ENCODE results near the gene CCDC93. TPM values are rescaled to one million over a fixed set of nuclear protein-coding genes. Genes with fewer than 3 reads are reported as not detected.
"Not testable (repeated sequence)": the region's sequence is repeated elsewhere in the genome, so short reads cannot be mapped to it uniquely, and the experiment has no call there.

Gene CCDC93
- total RNA-seq, 6 donors from 2014 or later, result 19.6 to 141 (median 38.8) TPM

DNA sequence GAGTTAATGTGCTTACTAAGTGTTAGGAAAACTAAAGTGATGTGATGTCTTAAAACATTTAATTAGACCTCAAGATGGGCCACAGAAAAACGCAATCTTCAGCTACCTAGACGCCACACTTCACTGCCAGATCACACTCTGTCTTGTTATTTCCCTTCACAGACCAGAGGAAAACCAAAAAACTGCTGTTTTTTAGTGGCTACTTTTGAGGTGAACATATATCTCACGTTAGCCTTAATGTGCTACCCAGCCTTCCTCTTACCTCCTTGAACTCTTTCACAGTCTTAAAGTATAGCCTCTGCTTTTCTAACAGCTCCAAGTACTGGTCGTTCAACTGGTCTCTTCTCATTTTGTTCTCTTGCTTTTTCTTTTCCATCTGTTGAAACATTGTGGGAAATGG lies 83.1 kb downstream of the CCDC93 start:
- H3K9me3 ChIP-seq, result peaks cover 0 to 3% (median 0%) of the 10 kb centered on the region in 4 donors
- H3K4me3 ChIP-seq, result no peak overlapping the region
- TF ChIP-seq, protein P1, sequence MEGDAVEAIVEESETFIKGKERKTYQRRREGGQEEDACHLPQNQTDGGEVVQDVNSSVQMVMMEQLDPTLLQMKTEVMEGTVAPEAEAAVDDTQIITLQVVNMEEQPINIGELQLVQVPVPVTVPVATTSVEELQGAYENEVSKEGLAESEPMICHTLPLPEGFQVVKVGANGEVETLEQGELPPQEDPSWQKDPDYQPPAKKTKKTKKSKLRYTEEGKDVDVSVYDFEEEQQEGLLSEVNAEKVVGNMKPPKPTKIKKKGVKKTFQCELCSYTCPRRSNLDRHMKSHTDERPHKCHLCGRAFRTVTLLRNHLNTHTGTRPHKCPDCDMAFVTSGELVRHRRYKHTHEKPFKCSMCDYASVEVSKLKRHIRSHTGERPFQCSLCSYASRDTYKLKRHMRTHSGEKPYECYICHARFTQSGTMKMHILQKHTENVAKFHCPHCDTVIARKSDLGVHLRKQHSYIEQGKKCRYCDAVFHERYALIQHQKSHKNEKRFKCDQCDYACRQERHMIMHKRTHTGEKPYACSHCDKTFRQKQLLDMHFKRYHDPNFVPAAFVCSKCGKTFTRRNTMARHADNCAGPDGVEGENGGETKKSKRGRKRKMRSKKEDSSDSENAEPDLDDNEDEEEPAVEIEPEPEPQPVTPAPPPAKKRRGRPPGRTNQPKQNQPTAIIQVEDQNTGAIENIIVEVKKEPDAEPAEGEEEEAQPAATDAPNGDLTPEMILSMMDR (IDR thresholded peaks at IDR 0.05), result no peak
- TF ChIP-seq POLR2AphosphoS5 (IDR thresholded peaks at IDR 0.05), result no peak
- TF ChIP-seq POLR2A (IDR thresholded peaks at IDR 0.05), result no peak
- no peak for TF ChIP-seq EP300 (IDR thresholded peaks at IDR 0.05)
- ATAC-seq (ENCODE audit: low FRiP score in 2 of 2) (no peak), DNase-seq (no peak)
- H3K27ac ChIP-seq, result no peak overlapping the region
- no peaks in the 10 kb centered on the region for H3K4me1 ChIP-seq
- WGBS, 2 donors, result 88 to 91% methylated on average over 4 of the region's 4 CpGs
- H3K27me3 ChIP-seq, result no peaks in the 10 kb centered on the region
- peaks cover 3 to 77% (median 55%) of the 10 kb centered on the region in 4 donors for H3K36me3 ChIP-seq

DNA sequence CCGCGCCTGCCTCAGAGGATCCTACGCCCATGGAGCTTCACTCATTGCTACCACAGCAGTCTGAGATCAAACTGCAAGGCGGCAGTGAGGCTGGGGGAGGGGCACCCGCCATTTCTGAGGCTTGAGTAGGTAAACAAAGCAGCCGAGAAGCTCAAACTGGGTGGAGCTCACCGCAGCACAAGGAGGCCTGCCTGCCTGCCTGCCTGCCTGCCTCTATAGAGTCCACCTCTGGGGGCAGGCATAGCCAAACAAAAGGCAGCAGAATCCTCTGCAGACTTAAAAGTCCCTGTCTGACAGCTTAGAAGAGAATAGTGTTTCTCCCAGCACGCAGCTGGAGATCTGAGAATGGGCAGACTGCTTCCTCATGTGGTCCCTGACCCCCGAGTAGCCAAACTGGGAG lies 90.4 kb downstream of the CCDC93 start:
- H3K4me1 ChIP-seq; H3K27ac ChIP-seq; H3K27me3 ChIP-seq; H3K4me3 ChIP-seq; H3K9me3 ChIP-seq; DNase-seq; ATAC-seq (ENCODE audit: low FRiP score in 2 of 2): not testable (repeated sequence)
- peaks cover 15 to 65% (median 44%) of the 10 kb centered on the region in 4 donors for H3K36me3 ChIP-seq
- 89 to 94% methylated on average over 6 to 9 of the region's 9 CpGs for WGBS, 2 donors

DNA sequence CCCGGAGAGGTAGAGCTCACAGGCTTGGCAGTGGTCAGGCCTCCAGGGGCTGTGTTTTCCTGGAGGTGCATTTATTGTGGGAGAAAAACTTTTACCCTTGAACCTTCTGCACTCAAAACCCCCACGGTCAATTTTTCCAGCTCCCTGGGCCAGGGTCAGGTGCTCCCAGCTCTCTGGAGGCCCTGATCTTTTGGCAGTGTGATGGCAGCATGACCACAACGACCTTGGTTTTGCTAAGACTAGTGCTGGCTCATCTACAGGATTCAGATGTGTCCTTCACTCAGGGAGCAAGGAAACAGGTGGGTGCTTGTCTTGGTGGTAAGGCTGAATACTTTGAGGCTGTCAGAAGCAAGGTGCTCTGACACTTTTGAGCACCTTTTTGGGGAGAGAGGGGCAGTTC lies 92.3 kb downstream of the CCDC93 start:
- Histone ChIP-seq H3K27me3 (no peaks in the 10 kb centered on the region), H3K36me3 (peaks cover 15 to 77% (median 60%) of the 10 kb centered on the region in 4 donors), H3K27ac (no peak overlapping the region), H3K4me3 (no peak overlapping the region), H3K9me3 (no peaks in the 10 kb centered on the region), H3K4me1 (no peaks in the 10 kb centered on the region)
- ATAC-seq (ENCODE audit: low FRiP score in 2 of 2), result no peak
- 100% methylated on average over 3 of the region's 3 CpGs for WGBS, 2 donors
- no peak for DNase-seq
- no peak for TF ChIP-seq EP300 (IDR thresholded peaks at IDR 0.05)
- TF ChIP-seq POLR2A (IDR thresholded peaks at IDR 0.05), result no peak
- TF ChIP-seq, protein P1 (IDR thresholded peaks at IDR 0.05), result no peak
- no peak for TF ChIP-seq POLR2AphosphoS5 (IDR thresholded peaks at IDR 0.05)

DNA sequence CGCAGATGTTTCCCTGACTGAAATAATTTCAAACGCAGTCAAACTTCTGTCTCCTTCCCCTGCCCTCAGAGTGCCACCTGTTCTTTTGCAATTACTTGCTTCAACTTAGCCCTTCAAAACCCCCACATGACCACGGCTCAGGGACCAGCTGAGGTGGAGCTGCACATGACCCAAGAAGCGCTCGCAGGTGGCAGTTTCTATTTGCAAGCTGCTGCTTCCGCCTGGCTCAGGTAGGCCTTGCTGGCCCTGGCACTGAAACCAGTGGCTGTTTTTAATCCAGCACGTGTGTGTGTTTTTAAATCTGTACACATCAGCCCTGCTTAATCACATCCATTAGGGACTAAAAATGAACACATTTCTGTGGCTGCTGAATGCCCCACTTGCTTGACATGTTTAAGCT lies 95.3 kb downstream of the CCDC93 start:
- Histone ChIP-seq H3K9me3 (no peaks in the 10 kb centered on the region), H3K4me1 (no peaks in the 10 kb centered on the region), H3K36me3 (peaks cover 15 to 79% (median 66%) of the 10 kb centered on the region in 4 donors), H3K27ac (no peak overlapping the region), H3K4me3 (no peak overlapping the region), H3K27me3 (no peaks in the 10 kb centered on the region)
- ATAC-seq (ENCODE audit: low FRiP score in 2 of 2), result no peak
- TF ChIP-seq, protein P1 (IDR thresholded peaks at IDR 0.05), result no peak
- no peak for TF ChIP-seq POLR2AphosphoS5 (IDR thresholded peaks at IDR 0.05)
- no peak for TF ChIP-seq EP300 (IDR thresholded peaks at IDR 0.05)
- TF ChIP-seq POLR2A (IDR thresholded peaks at IDR 0.05), result no peak
- WGBS, 2 donors, result 94 to 98% methylated on average over 7 of the region's 7 CpGs
- no peak for DNase-seq

DNA sequence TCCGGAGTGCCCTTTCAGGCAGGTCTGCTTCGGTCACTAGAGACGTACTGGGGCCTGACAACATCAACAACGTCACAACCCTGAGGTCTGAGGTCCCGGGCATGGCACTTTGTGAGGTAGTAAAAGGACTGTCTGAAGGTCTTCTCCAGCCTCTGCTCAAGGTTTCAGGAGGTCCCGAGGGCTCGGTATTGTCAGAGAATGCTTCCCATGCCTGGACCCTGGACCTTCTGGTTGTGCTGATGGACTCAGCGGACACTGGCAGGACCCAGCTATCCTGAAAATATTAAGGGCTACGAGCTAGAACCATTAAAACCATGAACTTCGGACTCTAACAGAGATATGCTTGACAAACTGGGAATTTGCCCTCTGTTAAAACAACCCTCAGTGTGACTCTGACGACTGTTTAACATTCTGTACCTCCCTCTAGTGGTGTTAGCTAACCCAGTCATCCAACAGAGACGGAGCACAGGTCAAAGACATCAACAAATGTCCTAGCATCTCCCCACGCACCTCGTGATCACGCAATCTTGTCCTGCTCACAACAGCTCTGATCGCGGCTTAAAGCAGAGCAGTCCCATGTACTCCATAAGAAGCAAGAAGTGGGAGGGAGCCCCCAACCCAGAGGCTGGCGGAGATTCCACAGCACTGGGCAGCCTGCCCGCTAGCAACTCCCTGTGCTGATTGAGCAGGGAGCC lies 96.5 kb downstream of the CCDC93 start:
- no peak overlapping the region for H3K4me3 ChIP-seq
- no peak for ATAC-seq (ENCODE audit: low FRiP score in 2 of 2)
- peaks cover 15 to 66% (median 58%) of the 10 kb centered on the region in 4 donors for H3K36me3 ChIP-seq
- no peaks in the 10 kb centered on the region for H3K27me3 ChIP-seq
- no peak for DNase-seq
- H3K4me1 ChIP-seq, result no peaks in the 10 kb centered on the region
- 91 to 94% methylated on average over 17 to 19 of the region's 19 CpGs for WGBS, 2 donors
- no peak overlapping the region for H3K27ac ChIP-seq
- peaks cover 0 to 5% (median 2%) of the 10 kb centered on the region in 4 donors for H3K9me3 ChIP-seq
- TF ChIP-seq EP300 (IDR thresholded peaks at IDR 0.05), result no peak
- TF ChIP-seq POLR2AphosphoS5 (IDR thresholded peaks at IDR 0.05), result no peak
- TF ChIP-seq POLR2A (IDR thresholded peaks at IDR 0.05), result no peak
- TF ChIP-seq, protein P1 (IDR thresholded peaks at IDR 0.05), result no peak
